Lung microvascular endothelial cell (primary cell): Measurements from ENCODE around the gene PKN3. TPM values are rescaled to one million over a fixed set of nuclear protein-coding genes. Genes with fewer than 3 reads are reported as not detected.
"Not testable (repeated sequence)": the region's sequence is repeated elsewhere in the genome, so short reads cannot be mapped to it uniquely, and the experiment has no call there.

ENCODE experiments used
- DNase-seq, 2 donors: peaks; one replicate each; pipeline versions ENCODE4 v3.0.0 to v3.0.0-alpha.2; 2010; ENCODE audit warnings: low read depth in 2 of 2
- total RNA-seq: library from RNA; depleted of rRNA; stranded (reverse); fragments of >200 nt; gene quantifications from 2 replicates; pipeline ENCODE4 v1.2.1, GENCODE V29; 2014

Gene PKN3
- total RNA-seq, 1 donor from 2014 or later = 8.9 TPM

GRCh38 chr9:128690684-128691034 is 11.6 kb upstream of the PKN3 start:
- no peak for DNase-seq

- DNase-seq = not testable (repeated sequence)
These were observed 8.6 kb upstream of the PKN3 start for GRCh38 chr9:128693738-128694137.

- DNase-seq = no peak
These were observed 8.0 kb upstream of the PKN3 start for GRCh38 chr9:128694344-128694743.

GRCh38 chr9:128696923-128697707 is 5.2 kb upstream of the PKN3 start:
- no peak for DNase-seq

GRCh38 chr9:128699096-128699795 is 3.1 kb upstream of the PKN3 start:
- not testable (repeated sequence) for DNase-seq

GRCh38 chr9:128701227-128701854 is 962 bp upstream of the PKN3 start:
- peak; percentile 26 to 61 for DNase-seq

- peak; percentile 33 to 38 for DNase-seq
These were observed 779 bp downstream of the PKN3 start for GRCh38 chr9:128702949-128703615.

GRCh38 chr9:128703616-128704355 is 1.5 kb downstream of the PKN3 start:
- DNase-seq = peak; percentile 47 to 49

- no peak for DNase-seq
These were observed 2.0 kb downstream of the PKN3 start for GRCh38 chr9:128704356-128704670.

GRCh38 chr9:128705051-128705965 is 3.0 kb downstream of the PKN3 start:
- DNase-seq = no peak

- DNase-seq = no peak
These were observed 3.7 kb downstream of the PKN3 start for GRCh38 chr9:128706045-128706444.

- DNase-seq = no peak
These were observed 4.5 kb downstream of the PKN3 start for GRCh38 chr9:128706671-128707381.

GRCh38 chr9:128707446-128707845 is 5.1 kb downstream of the PKN3 start:
- no peak for DNase-seq

- DNase-seq = no peak
These were observed 10.4 kb downstream of the PKN3 start for GRCh38 chr9:128712451-128713410.

- DNase-seq = no peak
These were observed 11.1 kb downstream of the PKN3 start for GRCh38 chr9:128713411-128713780.

- no peak for DNase-seq
These were observed 11.8 kb downstream of the PKN3 start for GRCh38 chr9:128713941-128714573.

- no peak for DNase-seq
These were observed 12.5 kb downstream of the PKN3 start for GRCh38 chr9:128714586-128715435.
